Fibroblast of mammary gland (primary cell): ENCODE data around the gene SDK2.

Source experiments
- DNase-seq: peaks from one replicate; pipeline ENCODE4 v3.0.0-alpha.2; 2010; ENCODE audit warnings: low read depth
- H3K4me3 ChIP-seq: 2 replicates; pipeline ENCODE4 v1.5.1; 2011; ENCODE audit warnings: low read depth, mild to moderate bottlenecking, low read length, moderate library complexity; ENCODE audit not compliant: control insufficient read depth
- TF ChIP-seq, protein P1 (sequence below): conservative IDR thresholded peaks from 2 replicates; pipeline ENCODE4 v1.5.1; 2011; ENCODE audit warnings: low read depth, low read length, inconsistent platforms; ENCODE audit not compliant: control insufficient read depth, insufficient read depth

SDK2 gene

DNA sequence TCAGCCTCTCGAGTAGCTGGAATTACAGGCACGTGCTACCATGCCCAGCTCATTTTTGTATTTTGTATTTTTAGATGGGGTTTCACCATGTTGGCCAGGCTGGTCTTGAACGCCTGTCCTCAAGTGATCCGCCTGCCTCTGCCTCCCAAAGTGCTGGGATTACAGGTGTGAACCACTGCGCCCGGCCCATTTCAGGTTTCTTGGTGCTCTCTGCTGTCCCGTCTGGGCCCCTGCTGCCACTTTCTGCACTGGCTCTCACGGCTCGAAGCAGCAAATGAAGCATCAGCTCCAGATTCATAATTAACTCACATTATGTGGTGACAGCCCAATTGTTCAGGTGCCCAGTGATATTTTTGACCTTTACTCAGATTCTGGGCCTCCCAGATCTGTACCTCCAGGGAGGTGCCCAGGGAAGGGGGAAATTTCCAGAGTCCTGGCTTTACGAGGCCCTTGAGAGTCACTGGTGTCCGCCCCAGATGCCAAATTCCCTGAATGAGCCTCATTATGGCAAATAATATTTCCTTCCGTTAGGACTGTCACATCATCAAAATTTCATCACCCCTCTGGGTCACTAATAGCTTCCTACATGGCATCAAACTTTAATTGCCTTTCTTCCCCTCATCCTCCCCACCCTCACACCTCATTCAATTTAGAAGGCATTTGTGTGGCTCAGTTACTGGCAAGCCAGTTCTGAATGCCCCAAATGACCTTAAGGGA is 9.0 kb downstream of the SDK2 start:
- TF ChIP-seq, protein P1, sequence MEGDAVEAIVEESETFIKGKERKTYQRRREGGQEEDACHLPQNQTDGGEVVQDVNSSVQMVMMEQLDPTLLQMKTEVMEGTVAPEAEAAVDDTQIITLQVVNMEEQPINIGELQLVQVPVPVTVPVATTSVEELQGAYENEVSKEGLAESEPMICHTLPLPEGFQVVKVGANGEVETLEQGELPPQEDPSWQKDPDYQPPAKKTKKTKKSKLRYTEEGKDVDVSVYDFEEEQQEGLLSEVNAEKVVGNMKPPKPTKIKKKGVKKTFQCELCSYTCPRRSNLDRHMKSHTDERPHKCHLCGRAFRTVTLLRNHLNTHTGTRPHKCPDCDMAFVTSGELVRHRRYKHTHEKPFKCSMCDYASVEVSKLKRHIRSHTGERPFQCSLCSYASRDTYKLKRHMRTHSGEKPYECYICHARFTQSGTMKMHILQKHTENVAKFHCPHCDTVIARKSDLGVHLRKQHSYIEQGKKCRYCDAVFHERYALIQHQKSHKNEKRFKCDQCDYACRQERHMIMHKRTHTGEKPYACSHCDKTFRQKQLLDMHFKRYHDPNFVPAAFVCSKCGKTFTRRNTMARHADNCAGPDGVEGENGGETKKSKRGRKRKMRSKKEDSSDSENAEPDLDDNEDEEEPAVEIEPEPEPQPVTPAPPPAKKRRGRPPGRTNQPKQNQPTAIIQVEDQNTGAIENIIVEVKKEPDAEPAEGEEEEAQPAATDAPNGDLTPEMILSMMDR: no peak
- DNase-seq: no peak
- H3K4me3 ChIP-seq: no peak overlapping the region

- H3K4me3 ChIP-seq: no peak overlapping the region
- no peak for DNase-seq
- TF ChIP-seq, protein P1: no peak
Observed at GRCh38 chr17:73634629-73635028, 9.6 kb downstream of the SDK2 start.

DNA sequence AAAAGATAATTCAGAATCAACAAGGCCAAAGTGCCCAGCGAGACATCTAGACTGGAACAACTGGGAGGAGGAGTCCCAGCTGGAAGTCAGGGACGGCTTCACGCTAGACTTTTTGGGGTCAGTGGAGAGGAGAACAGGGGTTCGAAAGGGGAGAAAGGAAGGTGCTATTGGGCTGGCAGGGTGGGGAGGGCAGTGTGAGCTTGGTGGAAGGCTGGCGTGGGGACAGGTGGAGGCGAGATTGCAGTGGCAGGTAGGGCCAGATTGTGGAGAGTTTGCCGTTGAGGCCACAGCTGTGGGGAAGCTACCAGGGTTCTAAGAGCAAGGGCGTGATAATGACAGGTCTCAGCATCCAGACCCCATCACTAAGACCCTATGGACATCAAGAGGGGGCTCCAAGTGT is 10.5 kb downstream of the SDK2 start:
- DNase-seq: no peak
- TF ChIP-seq, protein P1: no peak
- no peak overlapping the region for H3K4me3 ChIP-seq

DNA sequence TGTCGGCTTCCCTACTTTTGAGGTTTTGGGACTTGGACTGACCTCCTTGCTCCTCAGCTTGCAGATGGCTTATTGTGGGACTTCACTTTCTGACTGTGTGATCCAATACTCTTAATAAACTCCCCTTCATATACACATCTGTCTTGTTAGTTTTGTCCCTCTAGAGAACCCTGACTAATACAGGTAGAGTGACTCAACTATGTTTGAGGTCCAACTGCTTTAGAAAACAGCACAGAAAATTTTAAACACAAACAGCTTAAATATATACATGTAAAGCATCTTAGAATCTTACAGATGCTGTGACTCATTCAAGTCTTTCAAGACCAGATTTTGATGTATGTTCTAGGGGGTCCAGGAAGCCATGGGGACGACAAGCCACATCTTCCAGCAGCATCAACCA is 11.7 kb downstream of the SDK2 start:
- no peak overlapping the region for H3K4me3 ChIP-seq
- no peak for DNase-seq
- TF ChIP-seq, protein P1: no peak

- DNase-seq: no peak
- H3K4me3 ChIP-seq: no peak overlapping the region
- TF ChIP-seq, protein P1: no peak
Observed at GRCh38 chr17:73630965-73631595, 13.2 kb downstream of the SDK2 start.

- DNase-seq: no peak
- TF ChIP-seq, protein P1: no peak
- H3K4me3 ChIP-seq: no peak overlapping the region
Observed at GRCh38 chr17:73630531-73630930, 13.7 kb downstream of the SDK2 start.
